ENCODE measurements around the gene ETS1.

DNA sequence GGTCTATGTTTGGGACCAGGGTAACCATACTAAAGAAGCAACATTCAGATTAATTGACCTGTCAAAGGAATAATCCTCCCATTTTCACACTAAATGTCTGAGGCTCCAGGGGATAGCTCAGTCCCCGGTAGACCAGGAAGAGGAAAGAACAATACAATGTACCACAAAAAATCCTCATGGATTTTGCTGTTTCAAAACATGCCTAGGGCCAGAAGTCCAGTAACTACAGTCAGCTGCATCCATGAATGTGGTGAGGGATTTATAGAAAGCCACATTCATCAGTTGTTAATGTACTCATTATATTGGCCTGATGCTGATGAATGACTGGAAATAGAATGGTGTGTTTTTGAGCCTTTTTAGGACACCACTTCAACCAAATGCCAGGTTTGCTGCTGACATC is 6.9 kb upstream of the ETS1 start:
- TF ChIP-seq, protein P1, sequence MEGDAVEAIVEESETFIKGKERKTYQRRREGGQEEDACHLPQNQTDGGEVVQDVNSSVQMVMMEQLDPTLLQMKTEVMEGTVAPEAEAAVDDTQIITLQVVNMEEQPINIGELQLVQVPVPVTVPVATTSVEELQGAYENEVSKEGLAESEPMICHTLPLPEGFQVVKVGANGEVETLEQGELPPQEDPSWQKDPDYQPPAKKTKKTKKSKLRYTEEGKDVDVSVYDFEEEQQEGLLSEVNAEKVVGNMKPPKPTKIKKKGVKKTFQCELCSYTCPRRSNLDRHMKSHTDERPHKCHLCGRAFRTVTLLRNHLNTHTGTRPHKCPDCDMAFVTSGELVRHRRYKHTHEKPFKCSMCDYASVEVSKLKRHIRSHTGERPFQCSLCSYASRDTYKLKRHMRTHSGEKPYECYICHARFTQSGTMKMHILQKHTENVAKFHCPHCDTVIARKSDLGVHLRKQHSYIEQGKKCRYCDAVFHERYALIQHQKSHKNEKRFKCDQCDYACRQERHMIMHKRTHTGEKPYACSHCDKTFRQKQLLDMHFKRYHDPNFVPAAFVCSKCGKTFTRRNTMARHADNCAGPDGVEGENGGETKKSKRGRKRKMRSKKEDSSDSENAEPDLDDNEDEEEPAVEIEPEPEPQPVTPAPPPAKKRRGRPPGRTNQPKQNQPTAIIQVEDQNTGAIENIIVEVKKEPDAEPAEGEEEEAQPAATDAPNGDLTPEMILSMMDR (IDR thresholded peaks at IDR 0.05): no peak
- TF ChIP-seq POLR2A (IDR thresholded peaks at IDR 0.05): no peak

All from adrenal gland (tissue), 5 donors.